Gastrocnemius medialis (tissue), 4 donors: ENCODE data around the gene YPEL1.

Experiments
- CTCF ChIP-seq, 5 experiments: fragments of 450-650 bp in 3 of 5; fragments of 200-600 bp in 2 of 5; sonication (generic) in 2 of 5; IDR thresholded peaks in 4 of 5; conservative IDR thresholded peaks in 1 of 5; 1 replicate in 4 of 5; 2 replicates in 1 of 5; pipeline ENCODE4 v1.5.1; 2016 to 2019; ENCODE audit warnings: antibody characterized with exemption in 5 of 5, mild to moderate bottlenecking in 3 of 5, moderate library complexity in 3 of 5
- POLR2A ChIP-seq, 2 donors: fragments of 450-650 bp; IDR thresholded peaks; one replicate each; pipeline ENCODE4 v1.6.1; 2017; ENCODE audit warnings: antibody characterized with exemption in 2 of 2, mild to moderate bottlenecking in 2 of 2, moderate library complexity in 2 of 2

- TF ChIP-seq CTCF (IDR thresholded peaks at IDR 0.05 in 4 of 5, conservative IDR thresholded peaks at IDR 0.05 in 1 of 5) (no peak), POLR2A (IDR thresholded peaks at IDR 0.05) (no peak)
These were observed 63.4 kb downstream of the YPEL1 start for GRCh38 chr22:21672107-21672629.
